ENCODE data around the gene GABRG3. TPM values are rescaled to one million over a fixed set of nuclear protein-coding genes. Genes with fewer than 3 reads are reported as not detected.

Gene GABRG3
- total RNA-seq, 1 experiment from 2014 or later = not detected

- Histone ChIP-seq H3K27me3 (replicated peaks) (no peaks in the 10 kb centered on the region), H3K9me3 (replicated peaks) (no peaks in the 10 kb centered on the region; the same call in 1 of the 2 replicates), H3K36me3 (no peaks in the 10 kb centered on the region), H3K4me1 (replicated peaks) (no peaks in the 10 kb centered on the region), H3K4me3 (no peak overlapping the region), H3K27ac (no peak overlapping the region)
- DNase-seq (ENCODE audit: low read depth in 1 of 2, low spot score in 2 of 2) = no peak
Measured at GRCh38 chr15:27272427-27272826, 301.4 kb downstream of the GABRG3 start.

GRCh38 chr15:27273506-27273905 lies 302.5 kb downstream of the GABRG3 start:
- H3K9me3 ChIP-seq (replicated peaks) = no peaks in the 10 kb centered on the region; the same call in 1 of the 2 replicates
- H3K4me3 ChIP-seq = no peak overlapping the region
- no peak for DNase-seq (ENCODE audit: low read depth in 1 of 2, low spot score in 2 of 2)
- H3K36me3 ChIP-seq = no peaks in the 10 kb centered on the region
- H3K4me1 ChIP-seq (replicated peaks) = no peaks in the 10 kb centered on the region
- H3K27ac ChIP-seq = no peak overlapping the region
- H3K27me3 ChIP-seq (replicated peaks) = no peaks in the 10 kb centered on the region

GRCh38 chr15:27278761-27279160 lies 307.8 kb downstream of the GABRG3 start:
- Histone ChIP-seq H3K4me3 (no peak overlapping the region), H3K27me3 (replicated peaks) (no peaks in the 10 kb centered on the region)

DNA sequence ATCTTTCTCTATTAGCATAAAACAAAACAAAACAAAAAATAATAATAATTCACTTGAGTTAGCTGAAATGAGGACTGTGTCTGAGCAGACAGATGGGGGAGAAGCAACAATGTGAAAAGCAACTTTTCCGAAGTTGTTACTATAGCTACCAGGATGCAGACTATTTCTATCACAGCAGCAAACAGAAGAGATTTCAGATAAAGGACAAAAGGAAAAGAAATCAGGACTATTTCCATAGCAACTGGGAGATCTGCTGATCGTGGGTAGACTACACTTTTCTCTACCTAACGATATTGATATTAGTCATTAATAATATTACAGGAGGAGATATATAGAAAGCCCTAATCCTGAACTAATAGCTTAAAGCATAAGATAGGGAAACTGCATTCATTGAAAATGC lies 321.7 kb downstream of the GABRG3 start:
- no peak for DNase-seq (ENCODE audit: low read depth in 1 of 2, low spot score in 2 of 2)
- H3K9me3 ChIP-seq (replicated peaks) = no peaks in the 10 kb centered on the region
- no peaks in the 10 kb centered on the region for H3K4me1 ChIP-seq (replicated peaks)

More at GRCh38 chr15:27278761-27279160, 307.8 kb downstream of the GABRG3 start:
- Histone ChIP-seq H3K4me1 (replicated peaks) (no peaks in the 10 kb centered on the region), H3K27ac (no peak overlapping the region), H3K36me3 (no peaks in the 10 kb centered on the region), H3K9me3 (replicated peaks) (no peaks in the 10 kb centered on the region; the same call in 1 of the 2 replicates)
- DNase-seq (ENCODE audit: low read depth in 1 of 2, low spot score in 2 of 2) = no peak

DNA sequence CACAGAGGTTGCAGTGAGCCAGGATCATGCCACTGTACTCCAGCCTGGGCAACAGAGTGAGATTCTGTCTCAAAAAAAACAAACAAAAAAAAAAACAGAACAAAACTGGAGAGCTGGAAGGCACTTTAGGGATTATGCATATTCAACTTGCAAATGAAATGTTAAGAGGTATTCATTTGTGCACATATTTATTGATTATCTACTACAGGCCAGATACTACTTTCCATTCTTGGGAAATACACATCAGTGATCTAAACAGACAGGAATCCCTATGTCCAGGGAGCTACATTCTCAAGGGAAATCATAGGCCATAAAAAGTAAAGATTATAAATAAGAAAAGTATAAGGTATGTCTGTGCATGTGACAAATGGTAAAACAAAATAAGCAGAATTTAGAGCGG lies 322.6 kb downstream of the GABRG3 start:
- DNase-seq (ENCODE audit: low read depth in 1 of 2, low spot score in 2 of 2) = no peak
- Histone ChIP-seq H3K9me3 (replicated peaks) (no peaks in the 10 kb centered on the region), H3K27ac (no peak overlapping the region), H3K27me3 (replicated peaks) (no peaks in the 10 kb centered on the region), H3K4me1 (replicated peaks) (no peaks in the 10 kb centered on the region), H3K4me3 (no peak overlapping the region), H3K36me3 (no peaks in the 10 kb centered on the region)

More for the DNA sequence above, 321.7 kb downstream of the GABRG3 start:
- Histone ChIP-seq H3K4me3 (no peak overlapping the region), H3K36me3 (no peaks in the 10 kb centered on the region), H3K27ac (no peak overlapping the region), H3K27me3 (replicated peaks) (no peaks in the 10 kb centered on the region)

- H3K4me3 ChIP-seq = no peak overlapping the region
- no peaks in the 10 kb centered on the region for H3K4me1 ChIP-seq (replicated peaks)
- H3K36me3 ChIP-seq = no peaks in the 10 kb centered on the region
- no peak for DNase-seq (ENCODE audit: low read depth in 1 of 2, low spot score in 2 of 2)
- no peaks in the 10 kb centered on the region for H3K27me3 ChIP-seq (replicated peaks)
- no peak overlapping the region for H3K27ac ChIP-seq
- no peaks in the 10 kb centered on the region for H3K9me3 ChIP-seq (replicated peaks)
Measured at GRCh38 chr15:27317736-27318135, 346.8 kb downstream of the GABRG3 start.

- no peaks in the 10 kb centered on the region for H3K36me3 ChIP-seq
- DNase-seq (ENCODE audit: low read depth in 1 of 2, low spot score in 2 of 2) = no peak
- no peaks in the 10 kb centered on the region for H3K4me1 ChIP-seq (replicated peaks)
- H3K27ac ChIP-seq = no peak overlapping the region
- H3K4me3 ChIP-seq = no peak overlapping the region
- H3K27me3 ChIP-seq (replicated peaks) = no peaks in the 10 kb centered on the region
- H3K9me3 ChIP-seq (replicated peaks) = no peaks in the 10 kb centered on the region
Measured at GRCh38 chr15:27323801-27324200, 352.8 kb downstream of the GABRG3 start.

DNA sequence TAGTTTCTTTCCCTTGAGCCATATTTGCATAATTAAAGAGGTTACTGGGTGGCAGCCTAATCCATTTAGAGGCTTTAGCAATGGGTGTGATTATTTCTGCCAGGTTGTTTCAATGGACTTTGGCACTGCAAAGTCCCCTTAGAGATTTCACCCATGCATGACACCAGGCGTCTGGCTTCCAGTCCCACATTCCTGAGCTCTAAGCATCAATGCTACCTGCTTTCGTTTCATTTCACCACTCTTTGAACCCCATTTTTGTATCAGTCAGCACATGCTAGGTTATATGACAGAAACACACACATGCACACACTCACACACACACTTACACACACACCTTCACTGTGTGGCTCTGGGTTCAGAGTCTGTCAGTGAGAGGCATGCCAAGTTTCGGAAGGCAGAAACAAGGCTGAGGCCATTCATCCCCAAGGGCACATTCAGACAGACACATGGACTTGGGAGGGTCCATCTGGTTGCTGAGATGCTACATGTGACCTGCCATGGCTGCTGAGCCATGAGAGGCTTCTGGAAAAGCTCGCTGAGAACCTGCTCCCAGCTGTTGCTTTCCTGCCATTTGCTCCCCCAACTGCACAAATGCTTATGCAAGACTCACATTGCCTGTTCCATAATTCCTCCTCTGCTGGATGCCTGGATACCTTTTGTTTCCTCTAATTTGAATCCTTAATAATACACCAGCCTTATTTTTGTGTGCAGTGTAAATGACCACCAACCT lies 354.1 kb downstream of the GABRG3 start:
- no peaks in the 10 kb centered on the region for H3K9me3 ChIP-seq (replicated peaks)
- H3K27me3 ChIP-seq (replicated peaks) = no peaks in the 10 kb centered on the region
- H3K36me3 ChIP-seq = no peaks in the 10 kb centered on the region
- no peak for DNase-seq (ENCODE audit: low read depth in 1 of 2, low spot score in 2 of 2)
- no peaks in the 10 kb centered on the region for H3K4me1 ChIP-seq (replicated peaks)
- H3K27ac ChIP-seq = no peak overlapping the region
- no peak overlapping the region for H3K4me3 ChIP-seq

- Histone ChIP-seq H3K36me3 (no peaks in the 10 kb centered on the region), H3K4me3 (no peak overlapping the region), H3K4me1 (replicated peaks) (no peaks in the 10 kb centered on the region), H3K27ac (no peak overlapping the region), H3K9me3 (replicated peaks) (no peaks in the 10 kb centered on the region), H3K27me3 (replicated peaks) (no peaks in the 10 kb centered on the region)
- no peak for DNase-seq (ENCODE audit: low read depth in 1 of 2, low spot score in 2 of 2)
Measured at GRCh38 chr15:27327467-27328025, 356.6 kb downstream of the GABRG3 start.

DNA sequence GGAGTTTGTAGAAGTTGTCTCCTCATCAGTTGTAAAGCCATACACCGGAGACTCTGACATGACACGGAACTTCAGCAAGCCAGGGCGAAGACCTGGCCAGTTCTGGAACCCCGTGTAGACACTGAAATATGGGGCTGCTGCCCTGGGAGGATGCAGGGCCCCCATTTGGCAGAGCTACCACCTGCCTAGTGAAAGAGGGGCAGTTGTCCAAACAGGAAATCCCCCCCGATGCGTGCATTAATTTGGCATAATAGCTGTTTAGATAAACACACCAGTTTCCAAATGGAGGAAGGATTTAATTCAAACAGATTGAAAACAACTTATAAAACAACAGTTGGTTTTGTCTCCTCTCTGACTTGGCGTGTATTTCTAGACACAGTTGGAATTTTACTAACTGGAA lies 357.2 kb downstream of the GABRG3 start:
- H3K27ac ChIP-seq = no peak overlapping the region
- no peaks in the 10 kb centered on the region for H3K27me3 ChIP-seq (replicated peaks)
- no peak for DNase-seq (ENCODE audit: low read depth in 1 of 2, low spot score in 2 of 2)
- H3K9me3 ChIP-seq (replicated peaks) = no peaks in the 10 kb centered on the region
- H3K36me3 ChIP-seq = no peaks in the 10 kb centered on the region
- no peak overlapping the region for H3K4me3 ChIP-seq
- H3K4me1 ChIP-seq (replicated peaks) = no peaks in the 10 kb centered on the region

DNA sequence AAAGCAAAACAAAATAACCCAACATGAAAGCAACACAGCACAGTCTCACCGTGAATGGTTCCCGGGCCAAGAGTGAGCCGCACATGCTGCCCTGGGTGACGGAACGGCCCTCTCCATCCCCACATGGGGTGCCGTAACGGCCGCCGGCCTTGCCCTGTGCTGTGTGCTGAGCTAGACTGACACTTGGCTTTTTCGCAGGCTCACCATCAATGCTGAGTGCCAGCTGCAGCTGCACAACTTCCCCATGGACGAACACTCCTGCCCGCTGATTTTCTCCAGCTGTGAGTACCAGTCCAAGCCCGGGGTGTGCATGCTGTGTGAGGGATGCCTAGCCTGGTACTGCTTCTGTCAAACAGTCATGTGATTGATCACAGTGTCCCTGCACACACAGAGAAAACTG lies 357.6 kb downstream of the GABRG3 start:
- H3K36me3 ChIP-seq = no peaks in the 10 kb centered on the region
- DNase-seq (ENCODE audit: low read depth in 1 of 2, low spot score in 2 of 2) = no peak
- H3K27ac ChIP-seq = no peak overlapping the region

DNA sequence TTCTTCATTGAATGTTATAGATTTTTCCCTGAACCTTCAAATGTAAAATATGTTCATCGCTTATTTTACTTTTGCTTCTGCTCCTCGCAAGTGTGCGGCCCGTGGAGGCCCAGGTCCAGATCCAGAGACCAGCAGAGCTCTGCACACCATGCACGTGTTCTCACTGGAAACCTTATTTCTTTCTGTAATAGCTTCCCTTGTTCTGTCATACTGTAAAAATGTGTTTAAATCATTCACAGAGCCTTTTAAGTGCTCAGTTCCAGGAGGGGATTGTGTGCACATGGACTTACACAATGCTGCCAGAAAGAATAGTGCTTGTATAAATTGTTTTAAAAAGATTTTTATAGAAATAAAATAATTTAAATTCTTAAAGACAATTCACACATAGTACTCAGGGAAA lies 359.3 kb downstream of the GABRG3 start:
- H3K27ac ChIP-seq = no peak overlapping the region
- no peaks in the 10 kb centered on the region for H3K27me3 ChIP-seq (replicated peaks)
- H3K9me3 ChIP-seq (replicated peaks) = no peaks in the 10 kb centered on the region
- DNase-seq (ENCODE audit: low read depth in 1 of 2, low spot score in 2 of 2) = no peak
- no peaks in the 10 kb centered on the region for H3K4me1 ChIP-seq (replicated peaks)
- no peaks in the 10 kb centered on the region for H3K36me3 ChIP-seq
- H3K4me3 ChIP-seq = no peak overlapping the region

More for the DNA sequence above, 357.6 kb downstream of the GABRG3 start:
- Histone ChIP-seq H3K9me3 (replicated peaks) (no peaks in the 10 kb centered on the region), H3K4me1 (replicated peaks) (no peaks in the 10 kb centered on the region), H3K27me3 (replicated peaks) (no peaks in the 10 kb centered on the region), H3K4me3 (no peak overlapping the region)

DNA sequence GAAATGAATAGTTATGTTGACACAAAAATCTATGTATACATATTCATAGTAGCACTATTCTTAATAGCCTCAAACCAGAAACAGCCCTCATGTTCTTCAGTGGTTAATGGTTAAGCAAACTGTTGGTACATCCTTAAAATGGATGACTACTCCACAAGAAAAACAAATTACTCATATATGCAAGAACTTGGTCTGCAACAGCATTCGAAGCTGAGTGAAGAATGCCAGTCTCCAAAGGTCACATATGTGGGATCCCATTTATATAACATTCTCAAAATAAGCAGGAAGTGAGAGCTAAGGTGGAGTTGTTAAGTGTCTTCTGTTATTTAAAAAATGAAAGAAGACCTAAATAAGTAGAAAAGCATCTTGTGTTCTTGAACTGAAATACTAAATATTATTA lies 365.7 kb downstream of the GABRG3 start:
- Histone ChIP-seq H3K4me3 (no peak overlapping the region), H3K4me1 (replicated peaks) (no peaks in the 10 kb centered on the region), H3K9me3 (replicated peaks) (0 out of 2 replicates have a peak, but pooled peaks cover 2% of the 10 kb centered on the region), H3K36me3 (no peaks in the 10 kb centered on the region), H3K27me3 (replicated peaks) (no peaks in the 10 kb centered on the region), H3K27ac (no peak overlapping the region)
- no peak for DNase-seq (ENCODE audit: low read depth in 1 of 2, low spot score in 2 of 2)

DNA sequence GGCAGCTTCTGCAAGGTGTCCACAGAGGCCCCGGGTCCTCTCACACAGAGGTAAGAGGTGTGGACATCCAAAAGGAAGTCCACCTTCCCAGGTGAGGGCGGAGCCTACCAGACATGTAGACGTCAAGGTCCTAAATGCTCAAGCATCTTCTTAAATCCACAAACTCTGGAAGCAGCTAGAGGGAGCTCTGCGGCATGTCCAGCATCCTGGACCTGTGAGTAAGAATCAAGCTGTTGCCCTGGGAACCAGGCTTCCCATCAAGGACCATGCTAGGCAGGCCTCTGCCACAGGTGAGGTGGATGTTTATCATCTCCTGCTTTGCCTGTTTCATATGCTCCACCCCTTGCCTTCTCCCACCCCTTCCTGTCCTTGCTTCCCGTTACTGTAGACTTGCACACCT lies 368.2 kb downstream of the GABRG3 start:
- Histone ChIP-seq H3K27ac (no peak overlapping the region), H3K4me3 (no peak overlapping the region), H3K27me3 (replicated peaks) (no peaks in the 10 kb centered on the region), H3K9me3 (replicated peaks) (0 out of 2 replicates have a peak, but pooled peaks cover 4% of the 10 kb centered on the region), H3K36me3 (no peaks in the 10 kb centered on the region), H3K4me1 (replicated peaks) (no peaks in the 10 kb centered on the region)
- DNase-seq (ENCODE audit: low read depth in 1 of 2, low spot score in 2 of 2) = no peak

All from SJSA1 (cell line).